ENCODE measurements around the gene ERBB4.

ERBB4 gene

DNA sequence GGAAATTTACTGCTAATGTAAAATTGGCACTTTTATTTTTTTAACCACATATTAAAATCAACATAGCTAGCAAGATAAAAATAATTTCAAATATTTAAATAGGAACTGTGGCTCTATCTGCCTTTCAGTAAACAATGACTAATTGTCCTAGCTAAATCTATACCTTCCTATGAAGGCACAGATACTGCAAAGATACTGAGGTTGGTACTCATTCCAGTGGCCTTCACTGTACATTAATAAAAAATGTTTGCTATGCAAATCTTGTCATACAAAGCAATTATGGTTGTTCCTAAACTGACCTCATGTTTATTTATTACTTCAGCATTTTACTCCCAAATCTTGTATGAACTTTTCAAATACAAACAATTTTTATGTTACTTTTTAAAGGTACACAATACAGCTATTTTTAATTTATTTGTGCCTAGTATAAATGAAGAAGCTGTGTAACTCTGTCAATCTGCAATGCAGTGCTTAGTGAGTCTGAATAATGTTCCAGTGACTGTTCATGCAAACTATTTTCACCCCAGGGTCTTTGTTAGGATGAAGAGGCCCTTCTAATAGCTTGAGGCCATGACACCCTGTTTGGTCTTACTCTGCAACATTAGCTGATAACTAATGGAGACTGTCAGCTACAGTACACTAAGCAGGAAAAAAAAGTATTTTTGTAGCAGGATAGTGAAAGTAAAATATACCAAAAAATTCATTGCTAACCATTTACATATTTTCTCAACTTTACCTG, 9.3 kb upstream of the ERBB4 start:
- TF ChIP-seq, protein P1, sequence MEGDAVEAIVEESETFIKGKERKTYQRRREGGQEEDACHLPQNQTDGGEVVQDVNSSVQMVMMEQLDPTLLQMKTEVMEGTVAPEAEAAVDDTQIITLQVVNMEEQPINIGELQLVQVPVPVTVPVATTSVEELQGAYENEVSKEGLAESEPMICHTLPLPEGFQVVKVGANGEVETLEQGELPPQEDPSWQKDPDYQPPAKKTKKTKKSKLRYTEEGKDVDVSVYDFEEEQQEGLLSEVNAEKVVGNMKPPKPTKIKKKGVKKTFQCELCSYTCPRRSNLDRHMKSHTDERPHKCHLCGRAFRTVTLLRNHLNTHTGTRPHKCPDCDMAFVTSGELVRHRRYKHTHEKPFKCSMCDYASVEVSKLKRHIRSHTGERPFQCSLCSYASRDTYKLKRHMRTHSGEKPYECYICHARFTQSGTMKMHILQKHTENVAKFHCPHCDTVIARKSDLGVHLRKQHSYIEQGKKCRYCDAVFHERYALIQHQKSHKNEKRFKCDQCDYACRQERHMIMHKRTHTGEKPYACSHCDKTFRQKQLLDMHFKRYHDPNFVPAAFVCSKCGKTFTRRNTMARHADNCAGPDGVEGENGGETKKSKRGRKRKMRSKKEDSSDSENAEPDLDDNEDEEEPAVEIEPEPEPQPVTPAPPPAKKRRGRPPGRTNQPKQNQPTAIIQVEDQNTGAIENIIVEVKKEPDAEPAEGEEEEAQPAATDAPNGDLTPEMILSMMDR (IDR thresholded peaks at IDR 0.05), result no peak
- DNase-seq (ENCODE audit: low spot score), result no peak
- H3K4me3 ChIP-seq, result peak overlapping the region; percentile 24
- no peak overlapping the region for H3K27ac ChIP-seq

DNA sequence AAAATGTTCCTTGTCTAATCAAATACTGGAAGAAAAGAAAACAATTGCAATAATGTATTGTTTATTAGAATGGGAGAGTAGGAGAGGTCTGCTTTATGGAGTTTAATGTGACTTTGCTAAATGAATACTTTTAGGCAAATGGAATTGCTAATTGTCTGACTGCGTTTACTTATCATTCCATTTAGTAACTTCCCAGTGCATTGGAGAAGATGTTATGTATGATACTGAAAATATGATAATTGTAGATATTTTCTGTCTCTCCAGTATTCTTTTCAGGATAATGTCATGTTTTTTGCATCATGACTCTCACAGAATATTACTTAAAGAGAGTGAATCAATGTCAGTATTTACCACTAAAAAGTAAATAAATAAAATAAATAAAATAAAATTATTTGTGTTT, 8.1 kb upstream of the ERBB4 start:
- TF ChIP-seq, protein P1 (IDR thresholded peaks at IDR 0.05), result no peak
- Histone ChIP-seq H3K27ac (no peak overlapping the region), H3K4me3 (no peak overlapping the region)
- DNase-seq (ENCODE audit: low spot score), result no peak

DNA sequence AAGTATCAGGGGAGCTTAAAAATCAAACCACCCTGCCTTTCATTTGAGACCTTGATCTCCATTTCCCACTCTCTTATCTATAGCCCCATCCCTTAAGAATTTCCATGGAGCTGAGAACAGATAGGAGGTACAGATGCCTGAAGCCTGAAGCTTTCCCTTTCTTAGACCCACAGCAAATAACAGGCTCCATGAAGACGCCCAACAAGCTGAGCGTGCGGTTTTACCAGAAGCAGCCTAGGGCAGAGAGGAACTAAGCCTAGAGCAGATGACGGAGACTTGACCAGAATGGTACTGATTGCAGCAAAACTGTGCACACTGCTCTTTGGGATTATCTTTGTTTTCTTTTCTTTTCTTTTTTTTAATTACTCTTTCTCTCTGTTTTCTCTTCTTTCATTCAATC, 1.7 kb upstream of the ERBB4 start:
- TF ChIP-seq, protein P1 (IDR thresholded peaks at IDR 0.05), result no peak
- Histone ChIP-seq H3K4me3 (no peak overlapping the region), H3K27ac (no peak overlapping the region)
- no peak for DNase-seq (ENCODE audit: low spot score)

DNA sequence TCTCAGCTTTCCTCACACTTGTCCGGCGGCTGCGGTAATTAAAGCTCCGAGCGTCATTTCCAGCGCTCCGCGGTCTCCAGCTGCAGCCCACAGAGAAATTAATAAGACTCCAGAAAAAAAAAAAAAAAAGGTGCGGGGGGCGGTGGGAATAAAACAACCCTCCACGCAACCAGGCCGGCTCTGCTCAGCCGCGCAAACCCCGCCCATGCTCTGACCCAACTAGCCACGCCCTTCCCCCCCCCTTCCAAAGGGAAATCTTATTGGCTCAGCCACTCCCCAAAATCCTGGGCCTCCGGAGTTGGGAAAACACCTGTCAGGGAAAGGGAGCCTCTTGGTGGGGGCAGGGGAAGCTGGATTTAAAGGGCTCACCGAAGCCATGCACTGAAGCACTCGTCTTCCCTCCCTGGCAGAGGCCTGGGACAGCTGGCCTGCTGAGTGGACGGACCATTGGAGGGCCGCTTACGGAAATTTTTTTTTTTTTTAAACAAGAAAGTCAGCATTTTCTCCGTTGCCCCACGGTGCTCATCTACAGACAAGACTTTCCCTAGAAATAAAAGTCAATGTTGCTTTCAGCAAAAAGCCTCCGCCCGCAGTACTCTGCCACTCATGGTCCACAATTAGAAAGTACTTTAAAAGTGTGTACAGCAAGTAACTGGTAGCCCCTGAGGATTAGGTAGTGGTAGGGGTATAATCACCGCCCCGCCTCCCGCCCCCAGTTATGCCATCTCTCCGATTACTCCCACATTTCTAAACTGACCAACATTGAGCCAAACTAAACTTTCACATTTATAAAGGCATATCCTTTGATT, 674 bp upstream of the ERBB4 start:
- peak; percentile 85 for DNase-seq (ENCODE audit: low spot score)
- peak overlapping the region; percentile 98 for H3K4me3 ChIP-seq
- TF ChIP-seq, protein P1 (IDR thresholded peaks at IDR 0.05), result no peak
- peak overlapping the region; percentile 21 to 88 for H3K27ac ChIP-seq

DNA sequence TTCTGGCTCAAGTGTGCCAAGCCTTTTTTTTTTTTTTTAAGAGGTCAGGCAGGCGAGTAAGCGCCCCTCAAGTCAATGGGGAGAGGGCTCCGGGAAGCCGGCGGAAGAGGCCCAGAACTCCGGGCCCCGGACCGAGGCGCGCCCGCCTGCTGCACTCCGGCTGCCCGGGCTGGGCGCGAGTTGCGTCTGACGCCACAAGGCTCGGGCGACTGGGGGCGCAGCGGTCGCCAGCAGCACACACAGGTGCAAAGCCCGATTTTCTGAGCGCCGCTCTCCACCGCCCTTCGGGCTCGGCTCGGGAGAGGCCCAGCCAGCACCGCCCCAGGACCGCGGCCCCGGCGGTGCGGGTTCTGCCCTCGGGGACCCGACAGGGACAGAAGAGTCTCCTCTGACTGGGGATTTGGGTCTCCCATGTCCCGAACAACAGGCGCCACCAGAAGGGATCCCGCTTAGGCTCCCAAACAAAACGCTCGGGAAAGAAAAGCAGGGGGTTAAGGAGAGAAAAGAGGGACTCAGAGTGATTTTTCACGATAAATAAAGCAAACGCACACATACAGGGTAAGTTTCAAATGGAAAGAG, 787 bp downstream of the ERBB4 start:
- Histone ChIP-seq H3K27ac (peak overlapping the region; percentile 16 to 88), H3K4me3 (peak overlapping the region; percentile 98)
- DNase-seq (ENCODE audit: low spot score), result no peak
- TF ChIP-seq, protein P1 (IDR thresholded peaks at IDR 0.05), result no peak

DNA sequence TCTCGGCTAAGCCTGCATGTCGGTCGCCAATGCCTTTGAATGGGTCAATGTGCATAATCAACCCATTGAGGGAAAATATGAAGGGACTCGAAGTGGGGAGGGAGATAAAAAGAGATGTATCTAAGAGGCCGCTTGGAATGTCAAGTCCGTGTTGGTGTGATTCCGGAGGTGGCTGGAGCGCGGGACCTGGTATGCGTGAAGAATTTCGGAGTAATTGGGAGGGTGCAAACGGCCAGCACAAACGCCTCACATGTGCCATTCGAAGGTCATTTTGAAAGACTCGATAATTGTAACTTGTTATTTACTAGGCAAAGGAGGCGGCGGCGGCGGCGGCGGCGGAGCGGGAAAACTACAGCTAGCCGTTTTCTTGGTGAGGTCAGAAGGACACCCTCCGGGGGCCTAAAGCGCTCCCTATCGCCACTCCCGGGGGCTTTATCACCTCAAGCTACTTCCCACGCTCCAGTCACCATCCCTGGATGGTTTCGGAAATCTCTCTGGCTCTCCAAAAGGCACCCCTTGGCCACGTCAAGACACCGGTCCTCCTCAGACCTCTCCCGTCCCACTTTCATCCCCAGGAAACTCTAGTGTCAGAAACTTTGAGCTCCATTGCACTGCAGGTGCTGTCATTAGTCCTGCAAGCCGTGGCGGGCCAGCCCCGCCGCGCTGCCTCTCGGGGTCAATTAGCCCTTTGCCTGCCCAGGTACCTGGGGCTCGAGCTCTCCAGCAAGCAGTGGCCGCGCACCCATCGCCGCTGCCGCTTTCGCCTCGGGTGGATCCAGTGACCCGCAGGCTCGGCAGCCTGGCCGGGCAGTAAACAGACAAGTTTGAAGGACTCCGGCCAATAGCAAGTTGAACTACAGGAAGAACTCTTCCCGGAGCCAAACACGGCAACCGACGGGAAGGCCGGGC, 1.5 kb downstream of the ERBB4 start:
- peak overlapping the region; percentile 98 for H3K4me3 ChIP-seq
- H3K27ac ChIP-seq, result peak overlapping the region; percentile 16 to 54
- TF ChIP-seq, protein P1 (IDR thresholded peaks at IDR 0.05), result no peak
- DNase-seq (ENCODE audit: low spot score), result peak; percentile 71
